HepG2 (cell line): ENCODE results near the gene RCBTB1. TPM values are rescaled to one million over a fixed set of nuclear protein-coding genes. Genes with fewer than 3 reads are reported as not detected.

Experiments used
- ARID4A ChIP-seq: sonication (generic); formaldehyde crosslinking; IDR thresholded peaks from 2 replicates; pipeline ENCODE4 v1.5.0; 2020; ENCODE audit warnings: mild to moderate bottlenecking, missing genetic modification reagents, borderline replicate concordance
- CBX2 ChIP-seq, 2 experiments: fragments of 200-600 bp in 1 of 2; sonication (generic); formaldehyde crosslinking in 1 of 2; IDR thresholded peaks; 2 replicates each; pipeline versions ENCODE4 v1.7.0 to v1.8.1; 2018 to 2022; ENCODE audit warnings: low read depth in 2 of 2, low read length in 1 of 2, mild to moderate bottlenecking in 1 of 2, missing genetic modification reagents in 1 of 2
- E2F5 ChIP-seq: sonication (generic); formaldehyde crosslinking; conservative IDR thresholded peaks from 2 replicates; pipeline ENCODE4 v1.4.0; 2020; ENCODE audit warnings: missing genetic modification reagents
- EZH2 ChIP-seq: conservative IDR thresholded peaks from 2 replicates; pipeline ENCODE4 v1.6.1; 2012; ENCODE audit warnings: mild to moderate bottlenecking, low read depth, low read length, moderate library complexity
- HIVEP1 ChIP-seq: sonication (generic); formaldehyde crosslinking; IDR thresholded peaks from 2 replicates; pipeline ENCODE4 v1.4.0; 2020; ENCODE audit warnings: mild to moderate bottlenecking, missing genetic modification reagents
- HNF4A ChIP-seq: sonication (generic); formaldehyde crosslinking; IDR thresholded peaks from 2 replicates; pipeline ENCODE4 v1.4.0; 2020; ENCODE audit warnings: missing genetic modification reagents
- IKZF1 ChIP-seq: fragments of 450-650 bp; IDR thresholded peaks from 2 replicates; pipeline ENCODE4 v1.7.1; 2016
- KLF15 ChIP-seq: sonication (generic); formaldehyde crosslinking; IDR thresholded peaks from 2 replicates; pipeline ENCODE4 v1.8.1; 2023; ENCODE audit warnings: borderline replicate concordance, mild to moderate bottlenecking, inconsistent platforms, missing genetic modification reagents, mixed read lengths
- MXD1 ChIP-seq: sonication (generic); formaldehyde crosslinking; IDR thresholded peaks from 2 replicates; pipeline ENCODE4 v1.4.0; 2020; ENCODE audit warnings: mild to moderate bottlenecking, missing genetic modification reagents
- PLSCR1 ChIP-seq: sonication (generic); formaldehyde crosslinking; IDR thresholded peaks from 2 replicates; pipeline ENCODE4 v1.5.0; 2020; ENCODE audit warnings: missing genetic modification reagents, mild to moderate bottlenecking, borderline replicate concordance
- RORA ChIP-seq: sonication (generic); formaldehyde crosslinking; IDR thresholded peaks from 2 replicates; pipeline ENCODE4 v1.5.0; 2020; ENCODE audit warnings: mild to moderate bottlenecking, missing genetic modification reagents, moderate library complexity
- SRSF4 ChIP-seq: fragments of 200-400 bp; formaldehyde crosslinking; IDR thresholded peaks from one replicate; pipeline ENCODE4 v1.6.1; 2018; ENCODE audit warnings: mild to moderate bottlenecking, low read depth, low read length, moderate library complexity; ENCODE audit not compliant: poor library complexity, severe bottlenecking
- TARDBP ChIP-seq: sonication (generic); formaldehyde crosslinking; IDR thresholded peaks from 2 replicates; pipeline ENCODE4 v1.8.0; 2022; ENCODE audit warnings: mild to moderate bottlenecking, missing genetic modification reagents
- ZNF350 ChIP-seq: sonication (generic); formaldehyde crosslinking; IDR thresholded peaks from 2 replicates; pipeline ENCODE4 v1.4.0; 2020; ENCODE audit warnings: mild to moderate bottlenecking, low read depth, missing genetic modification reagents, borderline replicate concordance
- ZNF552 ChIP-seq: sonication (generic); formaldehyde crosslinking; IDR thresholded peaks from 2 replicates; pipeline ENCODE4 v1.9.0; 2022; ENCODE audit warnings: missing genetic modification reagents, mild to moderate bottlenecking, borderline replicate concordance
- ZNF567 ChIP-seq: sonication (generic); formaldehyde crosslinking; IDR thresholded peaks from 2 replicates; pipeline ENCODE4 v1.8.1; 2023; ENCODE audit warnings: mild to moderate bottlenecking, missing genetic modification reagents, borderline replicate concordance
- ZNF572 ChIP-seq: sonication (generic); formaldehyde crosslinking; IDR thresholded peaks from 2 replicates; pipeline ENCODE4 v1.5.1; 2020; ENCODE audit warnings: mild to moderate bottlenecking, missing genetic modification reagents
- ZNF746 ChIP-seq: sonication (generic); formaldehyde crosslinking; IDR thresholded peaks from 2 replicates; pipeline ENCODE4 v1.8.0; 2022; ENCODE audit warnings: mild to moderate bottlenecking, missing genetic modification reagents
- ZNF792 ChIP-seq: IDR thresholded peaks from 2 replicates; pipeline ENCODE4 v1.6.1; 2016
- ZNF878 ChIP-seq: sonication (generic); formaldehyde crosslinking; IDR thresholded peaks from 2 replicates; pipeline ENCODE4 v1.8.1; 2023; ENCODE audit warnings: mild to moderate bottlenecking, missing genetic modification reagents, moderate library complexity
- ZSCAN12 ChIP-seq: sonication (generic); formaldehyde crosslinking; IDR thresholded peaks from 2 replicates; pipeline ENCODE4 v1.9.0; 2021; ENCODE audit warnings: mild to moderate bottlenecking, missing genetic modification reagents
- polyA plus RNA-seq, 8 experiments: library from polyadenylated mRNA; depleted of rRNA in 3 of 8; stranded (reverse) in 7 of 8; unstranded in 1 of 8; fragments of >200 nt; fragmentation: Illumina TruSeq in 4 of 8; extraction: Trizol in 4 of 8; gene quantifications; 2 replicates each; pipeline versions ENCODE4 v1.2.1 to v1.2.3, GENCODE V29; 2011 to 2016; ENCODE audit warnings: low read depth in 4 of 8, missing spikeins in 1 of 8, mixed read lengths in 1 of 8; ENCODE audit not compliant: insufficient read depth in 1 of 8
- total RNA-seq, 5 experiments: library from RNA; depleted of rRNA; stranded (reverse); fragments of >200 nt; fragmentation: Illumina TruSeq; extraction: Trizol; gene quantifications; 2 replicates each; pipeline ENCODE4 v1.2.3, GENCODE V29; 2016; ENCODE audit warnings: low read depth in 1 of 5
- TF ChIP-seq, protein P1 (sequence below): sonication (generic); formaldehyde crosslinking; conservative IDR thresholded peaks from 2 replicates; pipeline ENCODE4 v1.8.0; 2022; ENCODE audit warnings: low read depth, missing genetic modification reagents

The RCBTB1 gene
- total and polyA plus RNA-seq, 2 of the 13 experiments (the other 11 are each of a cell fraction or from before 2014, with no cell fraction given): 13.4 to 21.6 TPM

DNA sequence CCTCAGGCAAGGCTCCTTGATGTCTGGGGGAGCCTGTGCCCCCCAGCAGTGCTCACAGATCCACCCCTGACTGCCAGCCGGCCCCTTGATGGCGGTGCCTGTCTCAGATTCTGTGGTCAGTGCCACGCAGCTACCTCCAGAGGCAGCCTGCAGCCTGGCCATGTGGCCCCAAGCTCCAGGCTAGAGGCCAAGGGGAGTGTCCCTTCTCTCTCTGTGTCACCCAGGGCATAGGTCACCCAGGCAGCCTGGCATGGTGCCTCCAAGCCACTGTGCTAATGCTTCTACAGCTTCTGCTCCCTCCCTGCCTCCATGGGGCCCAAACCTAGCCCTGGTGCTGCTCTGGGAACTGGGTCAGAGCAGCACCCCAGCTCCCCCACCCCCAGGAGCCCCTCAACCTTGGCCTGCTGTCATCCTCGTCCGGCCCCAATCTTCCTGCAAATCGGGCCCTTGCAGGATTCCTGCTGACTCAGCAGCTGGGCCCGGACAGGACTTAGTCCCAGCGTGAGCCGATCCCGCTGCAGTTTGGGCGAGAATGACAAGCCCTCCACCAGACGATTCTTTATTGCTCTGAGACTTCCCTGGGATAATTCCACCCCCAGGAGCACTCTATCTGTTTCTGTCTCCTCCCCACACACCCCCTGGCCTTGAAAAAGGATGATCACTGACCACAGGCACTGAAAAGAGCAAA is 40.2 kb upstream of the RCBTB1 start (continued):
- no peak for TF ChIP-seq CBX2 (IDR thresholded peaks at IDR 0.05; ENCODE audit: low read depth, low read length)
- no peak for TF ChIP-seq CBX2 (CRISPR knock-in tag; IDR thresholded peaks at IDR 0.05; ENCODE audit: low read depth)
- TF ChIP-seq ZSCAN12 (CRISPR knock-in tag): no peak
- TF ChIP-seq, protein P1, sequence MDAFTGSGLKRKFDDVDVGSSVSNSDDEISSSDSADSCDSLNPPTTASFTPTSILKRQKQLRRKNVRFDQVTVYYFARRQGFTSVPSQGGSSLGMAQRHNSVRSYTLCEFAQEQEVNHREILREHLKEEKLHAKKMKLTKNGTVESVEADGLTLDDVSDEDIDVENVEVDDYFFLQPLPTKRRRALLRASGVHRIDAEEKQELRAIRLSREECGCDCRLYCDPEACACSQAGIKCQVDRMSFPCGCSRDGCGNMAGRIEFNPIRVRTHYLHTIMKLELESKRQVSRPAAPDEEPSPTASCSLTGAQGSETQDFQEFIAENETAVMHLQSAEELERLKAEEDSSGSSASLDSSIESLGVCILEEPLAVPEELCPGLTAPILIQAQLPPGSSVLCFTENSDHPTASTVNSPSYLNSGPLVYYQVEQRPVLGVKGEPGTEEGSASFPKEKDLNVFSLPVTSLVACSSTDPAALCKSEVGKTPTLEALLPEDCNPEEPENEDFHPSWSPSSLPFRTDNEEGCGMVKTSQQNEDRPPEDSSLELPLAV (CRISPR knock-in tag): no peak
- TF ChIP-seq HNF4A (CRISPR knock-in tag): no peak; the same call in 1 of the 2 replicates
- TF ChIP-seq ARID4A (CRISPR knock-in tag): peak; percentile 26; the same call in 1 of the 2 replicates
- no peak for TF ChIP-seq SRSF4
- TF ChIP-seq ZNF746: no peak
- TF ChIP-seq RORA: no peak
- 0 out of 2 replicates have a peak, but pooled peaks have one; percentile 63 for TF ChIP-seq TARDBP (CRISPR knock-in tag)
- no peak for TF ChIP-seq IKZF1
- no peak for TF ChIP-seq HIVEP1 (CRISPR knock-in tag)
- no peak for TF ChIP-seq ZNF350 (CRISPR knock-in tag)
- TF ChIP-seq ZNF878 (CRISPR knock-in tag): no peak
- TF ChIP-seq EZH2: no peak
- TF ChIP-seq MXD1 (CRISPR knock-in tag): no peak
- TF ChIP-seq ZNF792: no peak
- no peak for TF ChIP-seq E2F5 (CRISPR knock-in tag)
- no peak for TF ChIP-seq ZNF572 (CRISPR knock-in tag)
- TF ChIP-seq KLF15 (CRISPR knock-in tag): no peak
- TF ChIP-seq PLSCR1 (CRISPR knock-in tag): no peak
- no peak for TF ChIP-seq ZNF567
- TF ChIP-seq ZNF552 (CRISPR knock-in tag): no peak
